ENCODE measurements around the gene KIF18B. TPM values are rescaled to one million over a fixed set of nuclear protein-coding genes. Genes with fewer than 3 reads are reported as not detected.

The KIF18B gene
- total and polyA plus RNA-seq, 2 of the 8 experiments (the other 6 are each of a cell fraction or from before 2014, with no cell fraction given): 39.0 to 59.4 TPM

GRCh38 chr17:44968225-44969143 is 20.9 kb upstream of the KIF18B start, which contains the start of gene C1QL1 (continued):
- TF ChIP-seq, protein P1, sequence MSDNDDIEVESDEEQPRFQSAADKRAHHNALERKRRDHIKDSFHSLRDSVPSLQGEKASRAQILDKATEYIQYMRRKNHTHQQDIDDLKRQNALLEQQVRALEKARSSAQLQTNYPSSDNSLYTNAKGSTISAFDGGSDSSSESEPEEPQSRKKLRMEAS (IDR thresholded peaks at IDR 0.05): peak; percentile 21; the same call in 1 of the 2 replicates
- TF ChIP-seq RBBP5 (IDR thresholded peaks at IDR 0.05; ENCODE audit: borderline replicate concordance, low read depth, low read length) (0 out of 2 replicates have a peak, but pooled peaks have one; percentile 44), TBP (IDR thresholded peaks at IDR 0.05; ENCODE audit: low read depth, low read length) (peak; percentile 34; the same call in 1 of the 2 replicates), POLR2AphosphoS5 (IDR thresholded peaks at IDR 0.05; ENCODE audit: low read depth, low read length) (no peak), SP2 (IDR thresholded peaks at IDR 0.05; ENCODE audit: low read length) (no peak), CEBPB (IDR thresholded peaks at IDR 0.05; ENCODE audit: low read depth, low read length) (no peak)
